GM12875 (cell line): Measurements from ENCODE around the gene DNAJB14.

Source experiments
- H3K4me3 ChIP-seq: one replicate; pipeline ENCODE4 v1.5.1; 2011; ENCODE audit warnings: low read depth, low read length, control low read depth
- TF ChIP-seq, protein P1 (sequence below): IDR thresholded peaks from 2 replicates; pipeline ENCODE4 v1.5.1; 2011; ENCODE audit warnings: low read depth, mild to moderate bottlenecking, control low read depth, inconsistent platforms, low read length, moderate library complexity, borderline replicate concordance; ENCODE audit not compliant: insufficient read depth

Gene DNAJB14

DNA sequence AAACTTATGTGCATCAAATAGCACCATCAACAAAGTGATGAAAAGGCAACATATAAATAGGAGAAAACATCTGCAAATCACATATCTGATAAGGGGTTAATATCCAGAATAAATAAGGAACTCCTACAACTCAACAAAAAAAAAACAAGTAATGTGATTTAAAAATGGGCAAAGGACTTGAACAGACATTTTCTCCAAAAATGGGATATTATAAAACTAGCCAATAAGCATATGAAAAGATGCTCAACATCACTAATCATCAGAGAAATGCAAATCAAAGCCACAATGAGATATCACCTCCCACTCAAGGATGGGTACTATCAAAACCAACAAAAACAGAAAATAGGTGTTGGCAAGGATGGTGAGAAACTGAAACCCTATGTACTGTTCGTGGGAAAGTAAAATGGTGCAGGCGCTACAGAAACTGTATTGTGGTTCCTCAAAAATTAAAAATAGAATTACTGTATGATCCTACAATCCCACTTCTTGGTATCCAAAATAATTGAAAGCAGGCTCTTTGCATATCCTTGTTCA is 2.4 kb downstream of the DNAJB14 start:
- no peak overlapping the region for H3K4me3 ChIP-seq
- TF ChIP-seq, protein P1, sequence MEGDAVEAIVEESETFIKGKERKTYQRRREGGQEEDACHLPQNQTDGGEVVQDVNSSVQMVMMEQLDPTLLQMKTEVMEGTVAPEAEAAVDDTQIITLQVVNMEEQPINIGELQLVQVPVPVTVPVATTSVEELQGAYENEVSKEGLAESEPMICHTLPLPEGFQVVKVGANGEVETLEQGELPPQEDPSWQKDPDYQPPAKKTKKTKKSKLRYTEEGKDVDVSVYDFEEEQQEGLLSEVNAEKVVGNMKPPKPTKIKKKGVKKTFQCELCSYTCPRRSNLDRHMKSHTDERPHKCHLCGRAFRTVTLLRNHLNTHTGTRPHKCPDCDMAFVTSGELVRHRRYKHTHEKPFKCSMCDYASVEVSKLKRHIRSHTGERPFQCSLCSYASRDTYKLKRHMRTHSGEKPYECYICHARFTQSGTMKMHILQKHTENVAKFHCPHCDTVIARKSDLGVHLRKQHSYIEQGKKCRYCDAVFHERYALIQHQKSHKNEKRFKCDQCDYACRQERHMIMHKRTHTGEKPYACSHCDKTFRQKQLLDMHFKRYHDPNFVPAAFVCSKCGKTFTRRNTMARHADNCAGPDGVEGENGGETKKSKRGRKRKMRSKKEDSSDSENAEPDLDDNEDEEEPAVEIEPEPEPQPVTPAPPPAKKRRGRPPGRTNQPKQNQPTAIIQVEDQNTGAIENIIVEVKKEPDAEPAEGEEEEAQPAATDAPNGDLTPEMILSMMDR = no peak

DNA sequence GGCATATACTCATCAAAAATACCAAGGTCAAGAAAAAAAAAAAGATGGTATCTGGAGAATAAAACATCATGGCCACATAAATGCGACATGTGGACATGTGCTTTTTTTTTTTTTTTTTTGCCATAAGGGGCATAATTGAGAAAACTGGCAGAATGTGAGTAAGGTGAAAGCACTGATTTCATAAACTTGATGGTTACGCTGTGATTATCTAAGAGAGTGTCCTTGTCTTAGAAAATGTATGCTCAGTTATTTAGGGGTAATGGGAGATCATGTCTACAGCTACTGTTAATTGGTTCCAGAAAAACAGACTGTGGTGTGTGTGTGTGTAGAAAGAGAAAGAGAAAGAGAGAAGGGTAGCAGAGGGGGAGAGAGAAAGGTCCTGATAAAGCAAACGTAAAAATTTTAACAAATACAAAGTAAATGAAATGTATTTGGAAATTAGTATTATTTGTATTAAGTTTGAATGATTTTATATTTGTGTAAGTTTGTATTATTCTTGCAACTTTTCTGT is 8.1 kb downstream of the DNAJB14 start:
- H3K4me3 ChIP-seq = no peak overlapping the region
- TF ChIP-seq, protein P1 = no peak

DNA sequence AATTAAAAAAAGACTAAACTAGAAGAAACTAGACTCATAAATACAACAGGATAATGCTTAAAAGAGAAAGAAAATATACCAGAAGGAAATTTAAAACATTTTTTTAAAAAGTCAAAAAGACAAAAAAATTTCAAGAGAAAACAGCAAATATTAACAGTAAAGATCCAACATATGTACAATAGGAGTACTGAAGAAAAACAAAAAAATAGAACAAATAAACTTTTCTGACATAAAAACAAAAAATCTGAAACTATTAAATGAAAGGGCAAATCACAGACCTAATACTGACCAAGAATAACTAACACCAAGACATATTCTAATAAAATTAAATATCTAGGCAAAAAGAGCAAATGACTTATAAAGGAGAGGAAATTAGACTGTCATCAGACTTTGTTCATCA is 11.5 kb downstream of the DNAJB14 start:
- TF ChIP-seq, protein P1 = no peak
- no peak overlapping the region for H3K4me3 ChIP-seq

DNA sequence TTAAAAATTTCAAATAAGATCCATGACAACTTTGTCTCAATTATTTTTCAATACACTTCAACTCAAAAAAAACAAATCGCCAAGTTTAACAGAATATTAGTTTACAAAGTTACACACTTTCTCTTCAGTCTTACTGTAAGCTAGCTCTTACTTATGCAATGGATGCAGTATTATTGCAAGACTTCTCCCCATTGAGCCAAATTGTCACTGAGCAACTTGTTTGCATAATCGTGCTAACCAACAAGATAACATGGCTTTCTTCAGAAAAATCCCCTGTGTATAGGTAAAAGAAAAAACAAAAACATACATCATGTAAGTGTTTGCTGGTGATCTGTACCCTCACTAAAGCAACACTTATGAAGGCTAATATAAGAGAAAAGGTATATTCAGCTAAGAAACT is 18.9 kb downstream of the DNAJB14 start:
- H3K4me3 ChIP-seq = no peak overlapping the region
- TF ChIP-seq, protein P1 = no peak

DNA sequence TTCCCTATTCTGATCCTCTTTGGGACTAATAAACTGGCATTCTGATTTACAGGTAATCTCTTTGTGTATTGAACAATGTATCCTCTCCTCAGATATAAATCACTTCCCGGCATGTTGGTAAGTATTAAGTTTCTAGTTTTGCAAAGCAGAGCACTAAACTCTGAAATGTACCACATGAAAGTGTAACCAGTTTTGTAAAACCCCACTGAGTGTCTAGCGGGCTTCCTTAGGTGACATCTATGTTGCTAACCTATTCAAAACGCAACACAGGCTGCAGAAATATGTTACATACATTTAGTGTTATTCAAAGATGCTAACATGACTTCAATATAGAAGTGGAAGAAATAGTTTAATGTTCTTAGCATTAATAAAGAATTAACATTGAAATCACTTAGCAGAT is 25.2 kb downstream of the DNAJB14 start:
- H3K4me3 ChIP-seq = no peak overlapping the region
- TF ChIP-seq, protein P1 = no peak

DNA sequence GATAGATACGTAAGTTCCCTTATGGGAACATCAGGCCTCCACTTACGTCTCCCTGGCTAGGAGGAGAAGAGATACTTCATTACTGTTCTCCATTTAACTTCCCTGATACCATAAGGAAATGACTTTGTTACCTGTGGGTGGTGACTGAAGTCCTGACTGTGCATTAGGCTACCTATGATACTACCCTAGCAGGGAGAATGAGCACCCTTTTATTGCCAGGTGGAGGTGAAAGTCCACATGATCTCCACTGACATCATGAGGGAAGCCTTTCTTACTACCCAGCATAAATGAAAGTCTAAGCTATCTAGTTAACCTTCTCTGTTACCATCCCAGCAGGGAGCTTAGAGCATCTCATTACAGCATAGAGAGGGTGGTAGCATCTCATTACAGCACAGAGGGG is 27.8 kb downstream of the DNAJB14 start:
- TF ChIP-seq, protein P1 = no peak
- no peak overlapping the region for H3K4me3 ChIP-seq

DNA sequence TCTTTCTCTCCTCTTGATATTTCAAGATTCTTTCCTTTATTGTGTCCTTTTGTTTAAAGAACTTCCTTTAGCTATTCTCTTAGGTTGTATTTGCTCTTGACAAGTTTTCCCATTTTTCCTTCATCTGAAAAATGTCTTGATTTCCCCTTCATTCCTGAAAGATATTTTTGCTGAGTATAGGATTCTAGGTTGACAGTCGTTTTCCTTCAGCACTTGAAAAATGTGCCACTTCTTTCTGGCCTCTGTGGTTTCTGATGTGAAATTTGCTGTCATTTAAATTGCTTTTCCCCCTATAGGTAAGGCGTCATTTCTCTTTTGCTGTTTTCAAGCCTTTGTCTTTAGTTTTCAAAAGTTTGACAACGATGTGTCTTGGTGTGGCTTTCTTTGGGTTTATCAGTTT is 28.8 kb downstream of the DNAJB14 start:
- TF ChIP-seq, protein P1 = no peak
- no peak overlapping the region for H3K4me3 ChIP-seq
